HEK293 (cell line): ENCODE data around the gene TRAPPC10.

ENCODE experiments used
- CTCF ChIA-PET: fragments of 350-600 bp; formaldehyde crosslinking; extraction: SDS; loops from one replicate; lab custom pipeline; 2021; ENCODE audit warnings: antibody characterized with exemption; lab: Yijun Ruan, JAX
- POLR2A ChIA-PET: fragments of 300-600 bp; formaldehyde crosslinking; extraction: SDS; loops from one replicate; lab custom pipeline; 2020; ENCODE audit warnings: antibody characterized with exemption, inconsistent platforms; lab: Yijun Ruan, JAX
- H3K27ac ChIP-seq: fragments of 200-500 bp; sonication (Bioruptor generic); 2 replicates; pipeline ENCODE4 v1.5.1; 2014; ENCODE audit warnings: low read depth, low read length, control low read depth, inconsistent platforms; ENCODE audit errors: extremely low read depth
- H3K36me3 ChIP-seq, 2 experiments: fragments of 200-500 bp in 1 of 2; sonication (Bioruptor generic) in 1 of 2; 1 replicate in 1 of 2; 2 replicates in 1 of 2; pipeline ENCODE4 v1.5.1; 2014 to 2017; ENCODE audit warnings: inconsistent platforms in 2 of 2, low read length in 2 of 2; ENCODE audit not compliant: control insufficient read depth in 2 of 2, insufficient read depth in 1 of 2
- H3K4me1 ChIP-seq: fragments of 200-500 bp; sonication (Bioruptor generic); 2 replicates; pipeline ENCODE4 v1.5.1; 2014; ENCODE audit warnings: mild to moderate bottlenecking, low read length, inconsistent platforms; ENCODE audit not compliant: control insufficient read depth, insufficient read depth
- H3K4me3 ChIP-seq: 2 replicates; pipeline ENCODE4 v1.5.1; 2011; ENCODE audit warnings: low read depth, mild to moderate bottlenecking, control low read depth, low read length, moderate library complexity
- H3K9me3 ChIP-seq: fragments of 200-500 bp; sonication (Bioruptor generic); 2 replicates; pipeline ENCODE4 v1.5.1; 2014; ENCODE audit warnings: low read depth, low read length, inconsistent platforms; ENCODE audit not compliant: control insufficient read depth, insufficient read depth
- GLIS1 ChIP-seq: fragments of 450-650 bp; formaldehyde crosslinking; IDR thresholded peaks from 2 replicates; pipeline ENCODE4 v1.5.1; 2016; ENCODE audit warnings: missing biosample characterization, missing genetic modification characterization
- INSM2 ChIP-seq: fragments of 450-650 bp; formaldehyde crosslinking; IDR thresholded peaks from 2 replicates; pipeline ENCODE4 v1.5.1; 2016; ENCODE audit warnings: missing biosample characterization, missing genetic modification characterization
- KLF1 ChIP-seq: fragments of 450-650 bp; formaldehyde crosslinking; IDR thresholded peaks from 2 replicates; pipeline ENCODE4 v1.5.1; 2016; ENCODE audit warnings: missing biosample characterization, missing genetic modification characterization
- TRIM28 ChIP-seq: IDR thresholded peaks from 2 replicates; pipeline ENCODE4 v1.6.1; 2011; ENCODE audit warnings: low read length, control low read depth, borderline replicate concordance
- TSHZ1 ChIP-seq: fragments of 450-650 bp; formaldehyde crosslinking; IDR thresholded peaks from 2 replicates; pipeline ENCODE4 v1.5.1; 2016; ENCODE audit warnings: missing biosample characterization, missing genetic modification characterization, borderline replicate concordance
- ZBTB17 ChIP-seq: fragments of 450-650 bp; formaldehyde crosslinking; IDR thresholded peaks from 2 replicates; pipeline ENCODE4 v1.5.1; 2016; ENCODE audit warnings: missing biosample characterization, missing genetic modification characterization
- ZFP69B ChIP-seq: fragments of 450-650 bp; formaldehyde crosslinking; IDR thresholded peaks from 2 replicates; pipeline ENCODE4 v1.5.1; 2016; ENCODE audit warnings: missing biosample characterization, missing genetic modification characterization
- ZNF155 ChIP-seq: fragments of 450-650 bp; formaldehyde crosslinking; IDR thresholded peaks from 2 replicates; pipeline ENCODE4 v1.5.1; 2016; ENCODE audit warnings: missing biosample characterization, missing genetic modification characterization
- ZNF169 ChIP-seq: fragments of 450-650 bp; formaldehyde crosslinking; IDR thresholded peaks from 2 replicates; pipeline ENCODE4 v1.5.1; 2016; ENCODE audit warnings: missing biosample characterization, missing genetic modification characterization
- ZNF404 ChIP-seq: fragments of 450-650 bp; formaldehyde crosslinking; IDR thresholded peaks from 2 replicates; pipeline ENCODE4 v1.5.1; 2017; ENCODE audit warnings: missing biosample characterization, missing genetic modification characterization
- ZNF426 ChIP-seq: fragments of 450-650 bp; formaldehyde crosslinking; IDR thresholded peaks from 2 replicates; pipeline ENCODE4 v1.5.1; 2017; ENCODE audit warnings: missing biosample characterization, missing genetic modification characterization, mild to moderate bottlenecking, inconsistent platforms, moderate library complexity
- ZNF433 ChIP-seq: fragments of 450-650 bp; formaldehyde crosslinking; IDR thresholded peaks from 2 replicates; pipeline ENCODE4 v1.5.1; 2016; ENCODE audit warnings: missing biosample characterization, missing genetic modification characterization, low read depth
- ZNF514 ChIP-seq: fragments of 450-650 bp; formaldehyde crosslinking; IDR thresholded peaks from 2 replicates; pipeline ENCODE4 v1.5.1; 2016; ENCODE audit warnings: missing biosample characterization, missing genetic modification characterization
- ZNF600 ChIP-seq: fragments of 450-650 bp; formaldehyde crosslinking; IDR thresholded peaks from 2 replicates; pipeline ENCODE4 v1.5.1; 2016; ENCODE audit warnings: missing biosample characterization, missing genetic modification characterization
- ZNF621 ChIP-seq: fragments of 450-650 bp; formaldehyde crosslinking; IDR thresholded peaks from 2 replicates; pipeline ENCODE4 v1.5.1; 2017; ENCODE audit warnings: missing biosample characterization, missing genetic modification characterization
- ZNF623 ChIP-seq: fragments of 450-650 bp; formaldehyde crosslinking; IDR thresholded peaks from 2 replicates; pipeline ENCODE4 v1.5.1; 2016; ENCODE audit warnings: missing biosample characterization, missing genetic modification characterization
- ZNF660 ChIP-seq: fragments of 450-650 bp; IDR thresholded peaks from 2 replicates; pipeline ENCODE4 v1.5.1; 2018; ENCODE audit warnings: missing biosample characterization, mild to moderate bottlenecking, missing genetic modification characterization
- ZNF677 ChIP-seq: fragments of 450-650 bp; IDR thresholded peaks from 2 replicates; pipeline ENCODE4 v1.5.0; 2018; ENCODE audit warnings: missing biosample characterization, mild to moderate bottlenecking, missing genetic modification characterization, moderate library complexity
- ZNF701 ChIP-seq: fragments of 450-650 bp; formaldehyde crosslinking; IDR thresholded peaks from 2 replicates; pipeline ENCODE4 v1.5.1; 2016; ENCODE audit warnings: missing biosample characterization, missing genetic modification characterization
- ZNF704 ChIP-seq: fragments of 450-650 bp; formaldehyde crosslinking; IDR thresholded peaks from 2 replicates; pipeline ENCODE4 v1.5.1; 2016; ENCODE audit warnings: missing biosample characterization, missing genetic modification characterization
- ZNF776 ChIP-seq: fragments of 450-650 bp; formaldehyde crosslinking; IDR thresholded peaks from 2 replicates; pipeline ENCODE4 v1.5.0; 2017; ENCODE audit warnings: missing biosample characterization, missing genetic modification characterization, borderline replicate concordance
- ZNF837 ChIP-seq: fragments of 450-650 bp; formaldehyde crosslinking; IDR thresholded peaks from 2 replicates; pipeline ENCODE4 v1.5.1; 2016; ENCODE audit warnings: missing biosample characterization, missing genetic modification characterization
- ZSCAN23 ChIP-seq: fragments of 450-650 bp; formaldehyde crosslinking; IDR thresholded peaks from 2 replicates; pipeline ENCODE4 v1.5.1; 2016; ENCODE audit warnings: missing biosample characterization, missing genetic modification characterization
- ZSCAN5A ChIP-seq: fragments of 450-650 bp; formaldehyde crosslinking; IDR thresholded peaks from 2 replicates; pipeline ENCODE4 v1.5.1; 2016; ENCODE audit warnings: missing biosample characterization, missing genetic modification characterization
- TF ChIP-seq, protein P1 (sequence below): fragments of 450-650 bp; formaldehyde crosslinking; IDR thresholded peaks from 2 replicates; pipeline ENCODE4 v1.5.1; 2016; ENCODE audit warnings: missing biosample characterization, missing genetic modification characterization
- TF ChIP-seq, protein P2 (sequence below): fragments of 450-650 bp; formaldehyde crosslinking; IDR thresholded peaks from 2 replicates; pipeline ENCODE4; 2016; ENCODE audit warnings: missing biosample characterization, missing genetic modification characterization

The TRAPPC10 gene

DNA sequence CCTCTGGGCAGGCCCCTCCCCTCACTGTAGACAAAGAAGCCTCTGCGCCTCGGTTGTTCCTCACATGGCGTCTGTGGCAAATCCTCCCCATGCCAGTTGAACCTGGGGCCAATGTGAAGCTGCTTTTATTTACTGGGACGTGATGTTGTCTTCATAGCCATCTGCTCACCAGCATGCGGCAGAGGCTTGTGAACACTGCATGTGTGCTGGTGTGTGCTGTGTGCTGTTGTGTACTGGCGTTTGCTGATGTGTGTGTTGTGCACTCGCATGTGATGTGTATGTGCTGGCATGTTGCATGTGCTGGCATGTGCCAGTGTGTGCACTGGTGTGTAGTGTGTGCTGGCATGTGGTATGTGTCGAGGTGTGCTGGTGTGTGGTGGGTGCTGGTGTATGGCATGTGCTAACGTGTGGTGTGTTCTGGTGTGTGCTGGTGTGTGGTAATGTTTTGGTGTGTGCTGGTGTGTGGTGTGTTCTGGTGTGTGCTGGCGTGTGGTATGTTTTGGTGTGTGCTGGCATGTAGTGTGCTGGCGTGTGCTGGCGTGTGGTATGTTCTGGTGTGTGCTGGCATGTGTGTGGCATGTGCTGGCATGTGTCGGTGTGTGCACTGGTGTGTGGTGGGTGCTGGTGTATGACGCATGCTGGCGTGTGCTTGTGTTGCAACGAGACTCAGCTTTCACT, 37.2 kb upstream of the TRAPPC10 start:
- Histone ChIP-seq H3K4me1 (no peaks in the 10 kb centered on the region), H3K9me3 (no peaks in the 10 kb centered on the region), H3K27ac (no peak overlapping the region), H3K4me3 (no peak overlapping the region), H3K36me3 (peaks cover 10 to 41% of the 10 kb centered on the region in 2 experiments)
- ChIA-PET CTCF (interaction anchor here (0.5 to 2.5 kb wide), 24 partner anchors 10 to 184 kb away, joined by 3 to 39 read pairs (median 4); partner anchors contain the start of gene RRP1), POLR2A (interaction anchor here (1.0 kb wide), 1 partner anchor 164 kb away, joined by 3 read pairs; no protein-coding TSS in a partner anchor)
- TF ChIP-seq ZNF623 (tag by site-specific recombination) = no peak
- peak; percentile 91 for TF ChIP-seq ZNF621 (tag by site-specific recombination)
- TF ChIP-seq ZNF433 (tag by site-specific recombination) = no peak
- TF ChIP-seq, protein P1, sequence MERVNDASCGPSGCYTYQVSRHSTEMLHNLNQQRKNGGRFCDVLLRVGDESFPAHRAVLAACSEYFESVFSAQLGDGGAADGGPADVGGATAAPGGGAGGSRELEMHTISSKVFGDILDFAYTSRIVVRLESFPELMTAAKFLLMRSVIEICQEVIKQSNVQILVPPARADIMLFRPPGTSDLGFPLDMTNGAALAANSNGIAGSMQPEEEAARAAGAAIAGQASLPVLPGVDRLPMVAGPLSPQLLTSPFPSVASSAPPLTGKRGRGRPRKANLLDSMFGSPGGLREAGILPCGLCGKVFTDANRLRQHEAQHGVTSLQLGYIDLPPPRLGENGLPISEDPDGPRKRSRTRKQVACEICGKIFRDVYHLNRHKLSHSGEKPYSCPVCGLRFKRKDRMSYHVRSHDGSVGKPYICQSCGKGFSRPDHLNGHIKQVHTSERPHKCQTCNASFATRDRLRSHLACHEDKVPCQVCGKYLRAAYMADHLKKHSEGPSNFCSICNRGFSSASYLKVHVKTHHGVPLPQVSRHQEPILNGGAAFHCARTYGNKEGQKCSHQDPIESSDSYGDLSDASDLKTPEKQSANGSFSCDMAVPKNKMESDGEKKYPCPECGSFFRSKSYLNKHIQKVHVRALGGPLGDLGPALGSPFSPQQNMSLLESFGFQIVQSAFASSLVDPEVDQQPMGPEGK (tag by site-specific recombination) = no peak
- TF ChIP-seq ZNF514 (tag by site-specific recombination) = no peak
- TF ChIP-seq ZNF677 (tag by site-specific recombination) = no peak
- TF ChIP-seq ZSCAN5A (tag by site-specific recombination) = peak; percentile 92
- TF ChIP-seq ZNF155 (tag by site-specific recombination) = no peak; the same call in 1 of the 2 replicates
- peak; percentile 47; the same call in 1 of the 2 replicates for TF ChIP-seq ZNF776 (tag by site-specific recombination)
- TF ChIP-seq ZFP69B (tag by site-specific recombination) = no peak
- TF ChIP-seq ZSCAN23 (tag by site-specific recombination) = peak; percentile 80; the same call in 1 of the 2 replicates
- no peak for TF ChIP-seq ZNF660 (tag by site-specific recombination)
- TF ChIP-seq TRIM28 = no peak
- TF ChIP-seq, protein P2, sequence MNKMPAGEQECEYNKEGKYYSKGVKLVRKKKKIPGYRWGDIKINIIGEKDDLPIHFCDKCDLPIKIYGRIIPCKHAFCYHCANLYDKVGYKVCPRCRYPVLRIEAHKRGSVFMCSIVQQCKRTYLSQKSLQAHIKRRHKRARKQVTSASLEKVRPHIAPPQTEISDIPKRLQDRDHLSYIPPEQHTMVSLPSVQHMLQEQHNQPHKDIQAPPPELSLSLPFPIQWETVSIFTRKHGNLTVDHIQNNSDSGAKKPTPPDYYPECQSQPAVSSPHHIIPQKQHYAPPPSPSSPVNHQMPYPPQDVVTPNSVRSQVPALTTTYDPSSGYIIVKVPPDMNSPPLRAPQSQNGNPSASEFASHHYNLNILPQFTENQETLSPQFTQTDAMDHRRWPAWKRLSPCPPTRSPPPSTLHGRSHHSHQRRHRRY (tag by site-specific recombination) = no peak
- no peak for TF ChIP-seq TSHZ1 (tag by site-specific recombination)
- TF ChIP-seq GLIS1 (tag by site-specific recombination) = no peak; the same call in 1 of the 2 replicates
- peak; percentile 93 for TF ChIP-seq ZNF600 (tag by site-specific recombination)
- TF ChIP-seq ZNF704 (tag by site-specific recombination) = no peak
- TF ChIP-seq ZNF169 (tag by site-specific recombination) = no peak
- TF ChIP-seq ZBTB17 (tag by site-specific recombination) = no peak
- TF ChIP-seq ZNF837 (tag by site-specific recombination) = no peak; the same call in 1 of the 2 replicates
- peak; percentile 92 for TF ChIP-seq INSM2 (tag by site-specific recombination)
- TF ChIP-seq ZNF404 = no peak
- TF ChIP-seq ZNF701 (tag by site-specific recombination) = no peak
- TF ChIP-seq KLF1 (tag by site-specific recombination) = no peak; the same call in 1 of the 2 replicates
- no peak for TF ChIP-seq ZNF426 (tag by site-specific recombination)
